HG03108 (cell line): ENCODE data around the gene TMEM219.

Experiments used
- ATAC-seq: cut with Tn5 transposase; IDR thresholded peaks from one replicate; pipeline ENCODE4 v1.9.1; 2021; ENCODE audit warnings: moderate library complexity; ENCODE audit not compliant: unreplicated experiment

TMEM219 gene

GRCh38 chr16:29994600-29995323, 32.9 kb downstream of the TMEM219 start:
- ATAC-seq: peak; percentile 22

- peak; percentile 33 for ATAC-seq
These were observed 33.5 kb downstream of the TMEM219 start, which contains the start of gene HIRIP3 for GRCh38 chr16:29995324-29995910. Gene HIRIP3 (minus strand): TSS chr16:29995617. CDS start chr16:29995605, 12 bp downstream.

- ATAC-seq: peak; percentile 90
These were observed 34.3 kb downstream of the TMEM219 start, which contains the start of gene INO80E for GRCh38 chr16:29995911-29996765. Gene INO80E (plus strand): TSS chr16:29996241. CDS start chr16:29996311, 70 bp downstream.

GRCh38 chr16:29996766-29997250, 34.9 kb downstream of the TMEM219 start:
- no peak for ATAC-seq

GRCh38 chr16:29999605-30000004, 37.7 kb downstream of the TMEM219 start:
- ATAC-seq: no peak

GRCh38 chr16:30000735-30001631, 39.1 kb downstream of the TMEM219 start:
- ATAC-seq: no peak

GRCh38 chr16:30002614-30003346, 40.9 kb downstream of the TMEM219 start:
- ATAC-seq: no peak

GRCh38 chr16:30003670-30004423, 42.0 kb downstream of the TMEM219 start:
- ATAC-seq: no peak

- ATAC-seq: no peak
These were observed 42.5 kb downstream of the TMEM219 start for GRCh38 chr16:30004424-30004776.

- ATAC-seq: no peak
These were observed 42.9 kb downstream of the TMEM219 start for GRCh38 chr16:30004811-30005242.

- ATAC-seq: no peak
These were observed 43.6 kb downstream of the TMEM219 start for GRCh38 chr16:30005341-30006094.

GRCh38 chr16:30006095-30006473, 44.2 kb downstream of the TMEM219 start:
- no peak for ATAC-seq

GRCh38 chr16:30006659-30007377, 44.9 kb downstream of the TMEM219 start:
- ATAC-seq: no peak

GRCh38 chr16:30007378-30007895, 45.6 kb downstream of the TMEM219 start:
- no peak for ATAC-seq

- ATAC-seq: no peak
These were observed 47.4 kb downstream of the TMEM219 start for GRCh38 chr16:30009085-30009862.

- no peak for ATAC-seq
These were observed 48.3 kb downstream of the TMEM219 start for GRCh38 chr16:30009990-30010843.
